GM19455 (cell line): Measurements from ENCODE around the gene EEA1.
"Not testable (repeated sequence)": the region's sequence is repeated elsewhere in the genome, so short reads cannot be mapped to it uniquely, and the experiment has no call there.

Experiments
- ATAC-seq: cut with Tn5 transposase; IDR thresholded peaks from one replicate; pipeline ENCODE4 v1.9.1; 2021; ENCODE audit not compliant: unreplicated experiment

The EEA1 gene

GRCh38 chr12:92756898-92757596 lies 172.0 kb downstream of the EEA1 start:
- no peak for ATAC-seq

DNA sequence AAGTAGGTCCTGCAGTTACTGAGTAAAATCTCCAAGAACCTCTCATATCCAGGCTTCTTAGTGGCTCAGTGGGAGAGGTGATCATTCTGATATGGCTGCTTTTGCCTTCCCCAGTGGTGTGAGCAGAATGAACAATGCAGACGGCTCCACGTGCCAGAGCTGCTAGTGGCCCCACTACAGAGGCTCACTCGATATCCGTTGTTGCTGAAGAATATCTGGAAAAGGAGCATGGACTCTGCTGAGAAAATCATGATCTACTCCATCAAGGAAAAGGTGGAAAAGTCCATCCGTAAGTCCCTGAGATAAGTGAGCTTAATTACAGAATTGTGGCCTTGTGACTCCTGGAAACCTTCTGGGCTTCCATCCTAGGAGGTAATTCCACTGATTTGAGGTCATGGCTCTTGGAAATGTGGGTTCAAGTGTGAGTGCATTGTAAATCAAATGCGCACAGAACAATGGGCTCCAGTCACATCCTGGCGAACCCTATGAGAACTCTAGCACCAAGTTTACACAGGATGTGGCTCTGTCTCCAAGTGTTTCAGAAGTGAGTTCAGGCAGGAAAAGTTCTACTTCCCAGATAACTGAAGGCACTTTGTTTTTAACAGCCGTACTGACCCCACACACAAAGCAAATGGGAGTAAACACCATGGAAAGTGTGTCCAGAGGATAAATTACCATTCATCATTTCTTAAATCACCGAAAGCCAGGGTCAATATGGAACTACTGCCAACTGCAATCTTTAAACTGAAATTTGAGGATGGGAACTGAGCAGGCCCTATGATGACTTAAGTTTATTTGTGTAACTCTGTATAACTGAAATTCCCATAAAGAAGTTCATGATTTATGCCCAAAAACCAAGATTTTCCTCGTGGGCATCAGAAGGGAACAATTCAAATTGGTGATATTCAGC lies 174.9 kb downstream of the EEA1 start:
- no peak for ATAC-seq

GRCh38 chr12:92749691-92750090 lies 179.4 kb downstream of the EEA1 start:
- not testable (repeated sequence) for ATAC-seq

DNA sequence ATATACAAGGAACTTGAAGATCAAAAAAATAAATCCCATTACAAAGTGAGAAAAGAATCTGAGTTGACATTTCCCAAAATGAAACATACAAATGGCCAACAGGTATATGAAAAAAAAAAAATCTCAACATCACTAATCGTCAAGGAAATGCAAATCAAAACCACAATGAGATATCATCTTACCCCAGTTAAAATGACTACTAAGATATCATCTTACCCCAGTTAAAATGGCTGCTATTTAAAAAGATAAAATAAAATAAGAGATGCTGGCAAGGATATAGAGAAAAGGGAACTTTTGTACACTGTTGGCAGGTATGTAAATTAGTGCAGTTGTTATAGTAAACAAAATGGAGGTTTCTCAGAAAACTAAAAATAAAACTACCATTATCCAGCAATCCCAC lies 181.9 kb downstream of the EEA1 start:
- no peak for ATAC-seq

DNA sequence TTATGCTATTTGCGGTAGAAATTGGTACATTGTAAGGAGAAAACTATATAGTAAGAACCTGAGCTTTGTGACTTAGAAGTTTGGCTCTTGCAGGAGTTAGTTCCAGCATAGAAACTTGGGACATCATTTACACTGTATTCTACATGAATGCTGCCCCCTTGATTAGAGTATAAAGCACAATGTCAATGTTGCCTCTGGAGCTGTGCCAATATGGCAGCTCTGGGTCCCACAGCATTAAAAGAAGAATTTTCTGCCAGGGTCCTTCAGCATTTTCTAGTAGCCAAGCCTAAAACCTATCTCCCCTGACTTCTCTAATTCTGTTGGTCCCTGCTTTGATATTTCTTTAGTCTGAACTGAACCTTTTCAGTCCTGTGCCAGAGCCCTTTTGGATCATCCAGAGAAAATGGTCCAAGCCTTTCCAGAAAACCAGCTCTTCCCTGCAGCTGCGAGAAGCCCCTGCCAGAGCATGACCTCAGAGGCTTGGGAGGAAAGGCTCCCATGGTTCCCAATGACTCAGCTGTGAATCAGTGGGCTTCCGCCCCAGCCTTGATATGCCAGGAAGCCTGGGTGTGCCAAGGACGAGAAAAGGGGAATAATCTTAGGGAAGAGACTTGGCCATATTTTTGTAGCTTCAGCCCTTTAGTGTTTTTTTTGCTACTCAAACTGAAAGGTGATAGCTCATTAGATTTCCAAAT lies 183.1 kb downstream of the EEA1 start:
- no peak for ATAC-seq

DNA sequence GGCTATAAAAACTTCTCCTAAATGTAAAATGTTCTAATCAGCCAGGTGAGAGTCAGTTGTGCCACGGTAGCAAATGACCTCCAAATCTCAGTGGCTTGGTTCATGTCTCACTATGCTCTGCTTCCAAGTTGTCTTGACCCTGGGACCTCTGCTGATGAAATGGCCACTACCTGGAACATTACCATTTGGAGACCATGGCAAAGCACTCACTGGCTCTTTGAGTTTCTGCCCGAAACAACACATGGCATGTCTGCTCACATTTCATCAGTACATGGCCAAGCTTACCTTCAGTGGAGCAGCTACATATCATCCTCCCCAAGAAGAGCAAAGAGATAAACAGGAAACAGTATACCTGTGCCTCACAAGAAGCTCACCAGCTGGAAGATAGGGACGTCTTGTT lies 186.1 kb downstream of the EEA1 start:
- no peak for ATAC-seq

DNA sequence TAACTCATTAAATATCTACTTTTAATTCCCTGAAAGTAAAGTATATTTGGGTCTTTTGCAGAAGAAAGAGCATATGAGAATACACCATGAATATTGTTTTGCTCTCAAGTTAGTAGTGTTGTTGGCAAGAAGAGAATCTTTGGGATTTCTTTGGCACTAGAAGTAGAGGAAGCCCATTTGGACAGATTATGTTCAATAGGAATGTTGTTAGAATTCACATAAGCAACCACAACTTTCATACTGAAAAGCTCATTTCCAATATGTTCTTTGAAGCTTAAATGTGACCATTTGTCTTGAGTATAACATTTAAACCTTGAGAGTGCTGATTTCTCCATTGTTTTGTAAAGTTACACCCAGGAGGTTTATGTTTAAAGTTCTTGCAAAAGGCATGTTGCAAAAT lies 188.7 kb downstream of the EEA1 start:
- no peak for ATAC-seq

GRCh38 chr12:92739113-92739512 lies 190.0 kb downstream of the EEA1 start:
- no peak for ATAC-seq

GRCh38 chr12:92737855-92738850 lies 190.9 kb downstream of the EEA1 start:
- no peak for ATAC-seq

GRCh38 chr12:92736605-92737004 lies 192.5 kb downstream of the EEA1 start:
- ATAC-seq = no peak

DNA sequence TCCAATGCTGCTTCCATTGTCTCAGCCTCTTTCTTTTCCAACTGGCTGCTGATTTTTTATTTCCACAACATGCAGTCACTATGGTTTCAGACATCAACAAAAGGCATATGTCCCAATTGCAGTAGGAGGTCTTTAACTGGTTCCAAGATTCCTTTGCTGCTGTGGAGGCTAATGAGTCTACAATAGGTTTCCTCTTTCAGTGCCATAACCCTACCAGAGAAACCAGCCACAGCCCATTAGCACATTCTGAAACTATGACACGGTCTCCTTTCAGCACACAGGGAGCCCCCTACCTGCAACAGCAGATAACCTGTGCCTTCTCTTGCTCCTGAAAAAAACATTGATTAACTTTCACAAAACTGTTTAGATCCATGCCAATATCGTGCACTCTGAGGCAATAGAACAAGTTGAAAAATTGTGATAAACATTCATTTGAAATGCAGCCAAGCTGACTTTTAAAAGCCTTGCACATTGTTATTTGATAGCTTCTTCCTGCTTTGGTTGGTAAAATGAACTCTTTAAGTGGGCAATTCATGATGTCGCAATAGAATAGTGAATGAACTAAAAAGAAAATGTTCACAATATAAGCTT lies 193.9 kb downstream of the EEA1 start:
- no peak for ATAC-seq

DNA sequence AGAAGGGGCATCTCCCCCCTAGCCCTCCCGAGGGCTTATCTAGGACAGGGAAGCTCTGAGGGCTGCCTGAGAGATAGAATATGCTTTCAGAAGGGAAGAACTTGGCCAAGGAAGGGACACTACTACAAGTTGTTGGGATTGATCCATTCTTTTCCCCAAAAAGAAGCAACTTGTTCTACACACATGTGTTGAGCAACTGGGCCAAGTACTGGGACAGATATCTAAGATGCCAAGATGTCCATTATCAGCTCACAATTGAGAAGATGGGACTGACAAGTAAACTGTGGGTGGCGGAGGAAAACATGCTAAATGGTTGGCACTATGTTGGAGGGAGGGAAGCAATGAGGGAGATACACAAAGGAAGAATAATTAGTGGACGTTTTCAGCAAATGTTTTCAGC lies 195.4 kb downstream of the EEA1 start:
- ATAC-seq = no peak

DNA sequence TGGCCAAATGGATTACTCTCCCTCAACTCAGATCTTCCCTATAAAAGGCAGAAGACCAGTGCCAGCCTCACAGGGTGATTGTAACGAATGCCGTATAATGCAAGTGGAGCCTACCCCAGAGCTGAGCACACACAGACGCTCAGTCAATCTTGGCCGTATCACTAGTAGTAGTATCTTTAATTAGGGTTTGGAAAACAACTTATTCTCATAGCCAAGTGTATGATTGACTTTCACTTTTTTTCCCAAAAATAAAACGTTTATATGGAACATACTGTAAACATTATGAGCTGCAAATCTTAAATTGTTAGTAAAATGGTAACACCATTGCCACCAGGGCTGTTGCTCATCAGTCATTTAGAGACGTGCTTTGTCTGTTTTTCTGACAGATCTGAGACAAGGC lies 195.9 kb downstream of the EEA1 start:
- ATAC-seq = no peak

DNA sequence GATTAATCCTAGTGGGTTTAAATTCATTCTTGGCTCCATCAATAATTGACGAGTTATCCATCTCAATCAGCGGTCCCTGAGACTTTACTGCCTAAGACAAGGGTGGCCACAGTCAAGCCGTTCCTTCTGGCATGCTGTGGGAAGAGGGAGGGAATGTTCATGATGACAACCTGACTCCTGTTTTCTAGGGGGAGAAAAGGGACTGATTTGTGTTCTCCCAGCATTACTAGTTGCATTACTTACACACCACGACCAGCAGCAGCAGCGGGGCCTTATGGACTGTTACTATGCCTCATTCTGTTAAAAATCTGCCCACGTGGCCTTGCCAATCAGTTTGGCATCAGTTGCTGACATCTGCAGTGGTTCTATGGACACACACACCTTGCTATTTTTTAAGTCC lies 196.4 kb downstream of the EEA1 start:
- no peak for ATAC-seq

DNA sequence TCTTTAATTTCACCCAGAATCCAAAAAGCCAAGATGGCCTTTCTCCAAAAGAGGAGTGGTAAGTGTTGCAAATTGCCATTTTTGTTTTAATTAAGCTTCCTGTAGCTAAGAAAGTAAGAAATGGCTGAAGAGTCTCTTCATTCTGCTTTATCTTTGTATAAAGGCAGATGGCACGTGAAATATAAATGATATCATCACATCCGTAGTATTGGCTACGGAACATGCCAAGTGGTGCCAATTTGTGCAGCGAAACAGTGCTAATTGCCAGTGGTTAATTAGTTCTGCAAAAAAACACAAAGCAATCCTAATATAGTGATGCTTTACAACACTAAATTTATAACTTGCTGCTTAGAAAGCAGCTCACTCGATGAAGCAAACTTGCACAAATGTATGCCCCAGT lies 196.9 kb downstream of the EEA1 start:
- no peak for ATAC-seq

DNA sequence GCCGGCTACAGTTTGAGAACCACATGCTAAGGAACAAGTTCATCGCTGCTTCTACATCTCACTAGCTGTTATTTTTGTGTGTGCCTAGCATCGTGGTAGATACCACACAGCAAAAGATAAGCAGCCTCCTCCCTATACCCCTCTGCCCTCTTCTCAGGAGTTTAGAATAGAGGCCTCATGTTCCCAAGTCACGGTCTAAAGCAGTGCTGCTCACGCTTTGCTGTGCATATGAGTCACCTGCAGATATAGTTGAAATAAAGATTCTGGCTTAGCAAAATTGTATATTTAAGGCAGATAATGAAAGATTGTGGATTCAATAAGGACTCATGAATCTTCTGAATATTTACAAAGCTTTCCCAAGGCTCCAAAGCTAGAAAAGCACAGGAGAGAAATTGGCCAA lies 198.3 kb downstream of the EEA1 start:
- ATAC-seq = no peak

- ATAC-seq = no peak
Measured at GRCh38 chr12:92729773-92730305, 199.3 kb downstream of the EEA1 start.

DNA sequence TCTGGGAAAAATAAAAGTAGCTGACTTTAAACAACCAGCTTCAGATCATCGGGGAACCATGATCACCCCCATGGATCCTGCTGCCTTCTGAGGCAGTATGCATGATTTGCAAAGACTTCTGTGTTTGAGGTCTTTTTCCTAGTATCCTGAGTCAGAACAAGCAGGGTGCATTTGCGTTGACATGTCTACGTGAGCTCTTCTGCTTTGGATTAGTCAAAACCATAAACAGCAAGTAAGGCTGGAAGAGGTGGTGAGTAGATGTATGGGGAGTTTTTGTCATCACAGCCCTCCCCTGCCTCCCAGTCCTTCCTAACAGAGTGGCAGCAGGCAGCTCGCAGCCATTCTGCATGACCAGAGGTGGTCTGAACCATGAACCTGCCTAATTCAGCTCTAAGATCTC lies 202.2 kb downstream of the EEA1 start:
- ATAC-seq = no peak

DNA sequence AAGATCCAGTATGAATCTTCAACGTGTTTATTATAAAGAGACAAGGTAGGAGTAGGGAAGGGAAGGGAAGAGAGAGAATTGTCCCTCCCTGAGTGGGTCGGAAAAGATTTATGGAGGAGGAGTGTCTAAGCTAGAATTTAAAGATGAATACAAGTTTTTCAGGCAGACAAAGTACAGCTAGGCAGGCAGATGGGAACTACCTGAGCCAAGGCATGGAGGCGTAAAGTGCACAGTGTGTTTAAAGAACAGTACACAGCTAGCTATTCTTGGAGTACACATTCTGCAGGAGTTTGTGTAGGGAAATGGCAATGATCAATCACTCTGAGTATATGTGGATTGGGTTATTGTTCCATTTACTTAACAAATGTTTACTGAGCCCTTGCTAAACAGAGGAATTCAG lies 206.2 kb downstream of the EEA1 start:
- no peak for ATAC-seq

DNA sequence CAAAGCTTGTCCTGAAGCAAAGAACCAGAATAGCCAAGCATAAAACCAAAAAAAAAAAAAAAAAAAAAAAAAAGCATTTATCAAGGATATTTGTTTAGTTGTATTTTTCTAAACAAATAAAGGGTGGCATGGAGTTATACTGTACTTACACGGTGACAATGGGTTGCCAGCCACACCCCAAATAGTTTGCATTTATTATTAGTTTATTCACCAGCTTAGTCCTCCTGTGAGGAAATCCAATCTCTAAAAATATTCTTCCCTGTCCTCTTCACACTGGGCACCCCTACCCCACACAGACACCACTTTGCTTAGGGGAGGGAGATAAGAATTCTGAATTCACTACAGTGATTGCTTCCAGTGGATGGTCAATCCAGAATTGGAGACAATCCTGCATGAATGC lies 207.4 kb downstream of the EEA1 start:
- no peak for ATAC-seq
